Glomerular endothelial cell (primary cell): Measurements from ENCODE around the gene PRR14. TPM values are rescaled to one million over a fixed set of nuclear protein-coding genes. Genes with fewer than 3 reads are reported as not detected.

Source experiments
- DNase-seq: peaks from one replicate; pipeline ENCODE4 v3.0.0-alpha.2; 2011; ENCODE audit warnings: low read depth, low spot score; ENCODE audit errors: extremely low read depth
- total RNA-seq: library from RNA; depleted of rRNA; stranded (reverse); fragments of >200 nt; gene quantifications from 2 replicates; pipeline ENCODE4 v1.2.3, GENCODE V29; 2015

PRR14 gene
- total RNA-seq, 1 donor from 2014 or later: 38.1 TPM

- peak; percentile 70 for DNase-seq
Measured at GRCh38 chr16:30658731-30659506, 8.2 kb downstream of the PRR14 start.

- no peak for DNase-seq
Measured at GRCh38 chr16:30659507-30660423, 9.0 kb downstream of the PRR14 start.

- DNase-seq: no peak
Measured at GRCh38 chr16:30660424-30661261, 9.9 kb downstream of the PRR14 start.

GRCh38 chr16:30662449-30662848, 11.7 kb downstream of the PRR14 start:
- DNase-seq: no peak

- DNase-seq: no peak
Measured at GRCh38 chr16:30663038-30663437, 12.3 kb downstream of the PRR14 start.

- DNase-seq: no peak
Measured at GRCh38 chr16:30663820-30664219, 13.1 kb downstream of the PRR14 start.

GRCh38 chr16:30664616-30665109, 13.9 kb downstream of the PRR14 start:
- DNase-seq: no peak

- DNase-seq: no peak
Measured at GRCh38 chr16:30665155-30665829, 14.5 kb downstream of the PRR14 start.

GRCh38 chr16:30665830-30666190, 15.1 kb downstream of the PRR14 start:
- DNase-seq: no peak

GRCh38 chr16:30666681-30667080, 15.9 kb downstream of the PRR14 start:
- no peak for DNase-seq

GRCh38 chr16:30667361-30667905, 16.7 kb downstream of the PRR14 start:
- DNase-seq: no peak

GRCh38 chr16:30668393-30668792, 17.6 kb downstream of the PRR14 start:
- DNase-seq: no peak

- no peak for DNase-seq
Measured at GRCh38 chr16:30669026-30669902, 18.5 kb downstream of the PRR14 start.

GRCh38 chr16:30669903-30670824, 19.4 kb downstream of the PRR14 start:
- no peak for DNase-seq

GRCh38 chr16:30675143-30675542, 24.4 kb downstream of the PRR14 start:
- no peak for DNase-seq

- no peak for DNase-seq
Measured at GRCh38 chr16:30677931-30678585, 27.3 kb downstream of the PRR14 start.

- DNase-seq: no peak
Measured at GRCh38 chr16:30678586-30678970, 27.8 kb downstream of the PRR14 start.
